GM12892 (cell line): ENCODE results near the gene FCER1G.
A peak's percentile ranks its signal among the peaks of the same experiment; 100 is the strongest.
"Not testable (repeated sequence)": the region's sequence is repeated elsewhere in the genome, so short reads cannot be mapped to it uniquely, and the experiment has no call there.

Experiments
- DNase-seq: peaks from one replicate; pipeline ENCODE4 v3.0.0; 2011; ENCODE audit not compliant: insufficient read length
- FAIRE-seq: peaks from 2 replicates; lab custom pipeline; 2011; peaks lifted over from hg19 to GRCh38; lab: Jason Lieb, UNC
- POLR2A ChIP-seq: IDR thresholded peaks from 2 replicates; pipeline ENCODE4 v1.6.1; 2011; ENCODE audit warnings: low read depth, low read length, control low read depth
- POLR2AphosphoS5 ChIP-seq: IDR thresholded peaks from 2 replicates; pipeline ENCODE4 v1.6.1; 2011; ENCODE audit warnings: low read depth, low read length, control low read depth
- TAF1 ChIP-seq: IDR thresholded peaks from 2 replicates; pipeline ENCODE4 v1.6.1; 2011; ENCODE audit warnings: low read depth, mild to moderate bottlenecking, control low read depth, low read length, borderline replicate concordance

Gene FCER1G

DNA sequence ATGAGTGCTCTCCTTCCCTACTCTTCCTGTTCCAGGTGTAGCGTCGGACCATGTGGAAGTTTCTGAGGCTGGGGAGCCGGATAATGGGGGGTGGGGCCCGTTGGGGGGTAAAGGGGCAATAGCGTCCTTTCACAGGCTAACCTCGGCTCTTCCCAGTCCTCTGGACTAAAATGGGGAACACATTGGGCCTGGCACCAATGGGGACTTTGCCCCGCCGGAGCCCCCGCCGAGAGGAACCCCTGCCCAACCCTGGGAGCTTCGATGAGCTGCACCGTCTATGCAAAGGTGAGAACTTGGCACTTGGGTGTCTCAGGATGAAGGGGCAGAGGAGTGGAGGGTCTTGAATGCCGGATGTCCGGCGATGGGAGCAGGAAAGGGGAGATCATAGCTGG, 11.2 kb downstream of the FCER1G start:
- TF ChIP-seq POLR2AphosphoS5 (no peak), POLR2A (no peak), TAF1 (no peak)
- FAIRE-seq (no peak), DNase-seq (no peak)

DNA sequence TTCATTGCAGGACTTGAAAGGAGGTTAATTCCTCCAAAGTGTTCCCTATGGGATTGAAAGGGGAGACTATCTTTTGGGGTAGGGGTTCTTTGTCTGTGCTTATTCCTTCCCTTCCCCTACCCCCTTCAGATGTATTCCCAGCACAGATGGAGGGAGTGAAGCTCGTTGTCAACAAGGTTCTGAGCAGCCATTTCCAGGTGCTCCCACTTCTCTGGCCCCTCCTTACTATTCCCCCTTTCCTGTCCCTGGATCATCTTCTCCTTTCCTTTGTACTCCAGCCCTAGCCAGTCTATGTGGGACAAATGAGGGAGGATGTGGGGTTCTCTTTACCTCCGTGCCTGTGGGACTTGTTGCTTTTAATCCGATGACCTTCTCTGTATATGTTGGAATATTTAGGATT, 11.7 kb downstream of the FCER1G start:
- TF ChIP-seq TAF1 (no peak), POLR2A (no peak)
- no peak for FAIRE-seq
- DNase-seq, result no peak

DNA sequence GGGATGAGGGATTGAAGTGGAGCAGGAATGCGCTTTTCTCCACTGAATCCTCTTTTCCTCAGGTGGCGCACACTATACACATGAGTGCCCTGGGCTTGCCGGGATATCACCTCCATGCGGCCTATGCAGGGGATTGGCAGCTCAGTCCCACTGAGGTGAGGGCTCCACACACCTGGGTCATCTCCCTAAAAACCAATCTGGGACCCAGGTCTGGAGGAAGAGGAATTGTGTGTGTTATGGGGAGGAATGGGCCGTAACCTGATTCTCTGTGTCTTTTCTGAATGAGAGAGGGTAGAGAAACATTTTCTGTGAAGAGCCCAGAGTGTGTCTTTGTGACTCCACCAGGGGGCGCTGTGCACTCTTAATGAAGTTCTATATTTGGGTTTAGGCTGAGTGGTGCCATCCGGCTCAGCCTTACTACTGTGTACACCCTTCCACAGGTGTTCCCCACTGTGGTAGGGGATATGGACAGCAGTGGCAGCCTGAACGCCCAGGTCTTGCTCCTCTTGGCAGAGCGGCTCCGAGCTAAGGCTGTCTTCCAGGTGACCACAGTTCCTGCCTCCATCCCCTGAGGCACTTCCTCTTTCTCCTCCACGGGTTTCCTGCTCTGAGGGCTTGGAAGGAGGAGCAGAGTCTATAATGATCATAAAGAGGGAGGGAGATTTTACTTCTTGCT, 12.2 kb downstream of the FCER1G start:
- no peak for TF ChIP-seq POLR2A
- TF ChIP-seq TAF1, result no peak
- TF ChIP-seq POLR2AphosphoS5, result no peak
- peak; percentile 53 for DNase-seq

DNA sequence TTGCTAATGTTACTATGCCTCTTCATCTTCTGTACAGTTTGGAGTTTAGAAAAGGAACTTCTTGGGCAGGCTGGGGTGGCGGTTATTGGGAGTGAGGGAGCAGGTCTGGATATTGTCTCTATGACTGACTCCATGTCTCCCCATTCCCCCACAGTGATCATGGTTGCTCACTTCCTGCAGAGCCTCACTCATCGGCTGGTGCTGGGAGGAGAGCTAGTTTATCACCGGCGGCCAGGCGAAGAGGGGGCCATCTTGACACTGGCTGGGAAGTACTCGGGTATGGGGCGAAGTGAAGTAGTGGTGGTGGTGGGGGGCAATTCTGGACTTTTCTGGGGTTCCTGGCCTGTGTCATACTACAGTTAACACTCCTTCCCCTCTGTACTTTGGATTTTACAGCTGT, 12.9 kb downstream of the FCER1G start:
- TF ChIP-seq TAF1 (no peak), POLR2A (no peak), POLR2AphosphoS5 (no peak)
- no peak for FAIRE-seq
- DNase-seq, result no peak

More for the DNA sequence above, 12.2 kb downstream of the FCER1G start:
- FAIRE-seq, result peak; percentile 88

DNA sequence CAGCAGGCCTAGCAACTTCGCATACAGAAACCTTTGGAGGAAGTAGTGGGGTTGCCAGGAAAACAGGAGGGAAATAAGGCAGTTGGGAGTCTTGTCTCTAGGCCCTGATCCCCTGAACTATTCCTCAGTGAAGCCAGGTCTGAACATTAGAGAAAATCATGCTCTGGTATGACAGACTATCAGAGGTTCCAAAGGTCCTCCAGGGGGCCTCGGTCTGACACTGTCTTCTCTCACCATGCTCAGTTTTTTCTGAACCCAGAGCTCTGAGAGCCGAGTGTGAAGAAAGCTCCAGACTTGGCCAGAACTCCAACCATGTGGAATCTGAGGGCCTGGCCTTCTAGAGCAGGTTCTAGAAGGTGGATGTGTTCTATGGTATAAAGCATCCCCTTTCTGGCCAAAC, 14.8 kb downstream of the FCER1G start:
- TF ChIP-seq POLR2AphosphoS5 (no peak), POLR2A (no peak)
- no peak for DNase-seq
- FAIRE-seq, result no peak

DNA sequence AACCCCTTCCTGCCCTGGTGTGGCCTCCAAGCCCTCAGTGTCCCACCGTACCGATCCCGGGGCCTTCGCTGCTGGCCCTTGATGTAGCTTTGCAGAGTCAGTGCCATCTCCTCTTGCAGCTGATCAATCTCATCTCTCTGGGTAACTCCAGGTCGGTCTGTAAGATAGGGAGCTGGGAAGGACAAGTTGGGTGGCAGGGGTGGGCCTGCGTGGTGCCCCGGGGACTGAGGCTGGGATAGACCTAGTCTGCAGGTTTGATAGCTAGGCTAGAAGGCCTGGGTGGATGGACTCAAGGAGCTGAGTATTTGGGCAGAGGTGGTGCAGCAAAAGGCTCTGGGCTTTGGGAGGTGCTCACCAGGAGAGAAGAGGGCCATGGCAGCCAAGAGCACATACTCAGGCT, 15.7 kb downstream of the FCER1G start:
- no peak for TF ChIP-seq POLR2AphosphoS5
- no peak for TF ChIP-seq TAF1
- no peak for TF ChIP-seq POLR2A
- no peak for FAIRE-seq
- no peak for DNase-seq

DNA sequence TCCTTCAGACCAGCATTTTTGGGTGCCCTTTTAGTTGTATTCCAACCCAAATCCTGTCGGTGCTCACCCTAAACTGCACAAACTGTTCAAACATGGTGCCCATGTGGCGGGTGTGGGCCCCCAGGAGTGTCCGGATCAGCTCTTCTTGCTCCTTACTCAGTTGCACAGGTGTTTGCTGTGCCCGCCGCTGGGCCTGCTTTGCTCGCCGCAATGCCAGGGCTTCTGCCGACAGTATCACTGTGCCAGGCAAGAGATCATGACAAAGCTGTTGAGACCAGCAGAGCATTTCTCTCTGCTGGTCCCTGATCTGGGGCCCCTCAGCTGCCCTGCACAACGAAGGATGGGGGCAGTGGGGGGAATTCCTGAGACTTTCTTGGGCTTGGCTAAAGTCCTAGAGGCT, 18.0 kb downstream of the FCER1G start:
- no peak for DNase-seq
- no peak for FAIRE-seq
- TF ChIP-seq POLR2A (no peak), TAF1 (no peak), POLR2AphosphoS5 (no peak)

DNA sequence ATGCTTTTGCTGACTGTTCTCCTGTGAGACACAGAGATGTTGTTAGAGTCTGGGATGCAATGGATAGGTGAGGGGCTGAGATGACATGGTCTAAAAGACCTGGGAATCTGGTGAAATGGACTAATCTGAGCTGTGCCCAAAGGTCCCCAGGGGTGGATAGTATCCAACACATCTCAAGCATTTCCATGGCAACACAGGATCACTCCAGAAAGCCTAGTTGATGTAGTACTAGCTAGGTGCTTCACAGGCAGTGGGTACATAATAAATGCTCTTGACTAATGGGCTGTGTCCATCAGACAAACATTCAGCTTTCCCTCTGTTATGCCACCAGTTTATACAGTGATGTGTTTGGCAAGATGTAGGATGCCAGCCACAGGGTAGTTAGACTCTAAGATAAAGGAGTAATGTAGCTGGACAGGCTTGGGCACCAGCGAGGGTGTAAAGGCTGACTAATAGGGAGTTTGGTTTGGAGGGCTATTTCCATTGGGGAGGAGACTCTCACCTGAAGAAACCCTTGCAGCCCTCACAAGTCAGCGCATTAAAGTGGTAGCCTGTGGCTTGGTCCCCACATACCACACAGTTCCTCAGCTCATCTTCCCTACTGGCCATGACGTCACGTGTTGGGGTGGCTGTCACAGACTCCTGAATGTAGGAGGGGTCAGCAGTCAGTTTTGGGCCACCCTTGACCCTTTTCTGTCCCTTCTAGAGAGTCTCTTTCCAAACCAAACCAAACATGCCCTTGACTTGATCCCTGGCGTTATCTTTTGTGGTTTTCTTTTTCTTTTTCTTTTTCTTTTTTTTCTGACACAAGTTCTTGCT, 21.1 kb downstream of the FCER1G start:
- no peak for FAIRE-seq
- DNase-seq, result no peak
- no peak for TF ChIP-seq POLR2A
- TF ChIP-seq POLR2AphosphoS5, result no peak
- TF ChIP-seq TAF1, result no peak

DNA sequence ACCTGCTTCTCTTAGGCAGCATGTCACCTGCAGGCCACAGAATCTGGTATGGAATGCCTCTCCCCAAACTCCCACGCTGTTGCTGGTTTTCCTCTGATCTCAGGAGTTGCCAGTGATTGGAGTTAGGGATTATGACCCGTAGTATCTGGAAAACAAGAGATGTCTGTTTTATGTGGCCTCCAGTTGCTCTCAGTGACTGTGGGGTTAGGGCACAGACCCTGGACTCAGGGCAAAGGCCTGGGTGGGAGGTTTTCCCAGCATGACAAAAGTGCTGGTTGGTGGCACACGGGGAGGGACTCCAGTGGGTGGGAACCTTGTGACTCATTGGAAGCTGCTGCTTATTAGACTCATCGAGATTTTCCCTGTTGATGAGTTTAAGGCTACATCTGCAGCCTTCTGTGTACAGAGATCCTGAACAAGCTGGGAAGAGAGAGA, 23.0 kb downstream of the FCER1G start, which contains the start of gene NR1I3:
TSS of gene NR1I3 (minus strand) at position 165 of the 435 bp plus-strand sequence. CDS start 1,638 bp downstream, outside the sequence.
- DNase-seq (no peak), FAIRE-seq (no peak)
- no peak for TF ChIP-seq POLR2A
- TF ChIP-seq TAF1, result no peak
- no peak for TF ChIP-seq POLR2AphosphoS5

DNA sequence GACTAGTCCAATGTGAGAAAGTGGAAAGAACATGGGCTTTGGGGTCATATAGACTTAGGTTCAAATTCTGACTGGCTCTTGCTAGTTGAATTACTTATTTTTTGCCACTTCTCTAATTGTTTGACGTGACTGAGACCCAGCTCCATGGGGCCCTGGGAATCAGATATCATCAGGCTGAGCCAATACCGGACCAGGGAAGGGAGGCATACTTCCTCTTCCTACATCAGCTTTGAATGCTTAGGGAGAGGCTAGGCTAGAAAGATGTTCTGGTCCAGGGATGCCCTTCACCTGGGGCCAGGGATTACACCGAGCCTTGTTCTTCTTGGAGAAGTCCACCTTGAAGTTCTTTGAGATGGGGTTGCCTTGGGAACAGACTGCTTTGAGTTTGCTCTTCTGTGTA, 26.6 kb downstream of the FCER1G start:
- DNase-seq (no peak), FAIRE-seq (no peak)
- TF ChIP-seq POLR2A (no peak), POLR2AphosphoS5 (no peak), TAF1 (no peak)

DNA sequence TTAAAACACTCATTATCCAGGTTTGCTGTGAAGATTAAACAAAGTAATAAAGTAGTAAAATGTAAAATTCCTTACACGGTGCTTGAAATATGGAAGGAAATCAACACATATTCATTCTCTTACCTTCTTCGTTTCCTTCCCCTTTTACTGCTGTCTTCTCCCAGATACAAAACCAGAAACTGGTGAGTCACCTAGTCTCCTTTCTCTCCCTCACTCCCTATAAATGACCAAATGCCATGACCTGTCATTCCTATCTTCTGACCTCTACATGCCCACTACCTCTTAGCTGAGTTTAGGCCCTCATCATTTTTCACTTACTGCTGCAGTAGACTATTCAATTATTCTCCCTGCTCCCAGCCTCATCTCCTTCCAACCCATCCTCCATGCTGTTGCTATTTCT, 27.2 kb downstream of the FCER1G start:
- no peak for FAIRE-seq
- DNase-seq, result no peak
- TF ChIP-seq POLR2AphosphoS5, result no peak
- TF ChIP-seq TAF1, result no peak
- no peak for TF ChIP-seq POLR2A

DNA sequence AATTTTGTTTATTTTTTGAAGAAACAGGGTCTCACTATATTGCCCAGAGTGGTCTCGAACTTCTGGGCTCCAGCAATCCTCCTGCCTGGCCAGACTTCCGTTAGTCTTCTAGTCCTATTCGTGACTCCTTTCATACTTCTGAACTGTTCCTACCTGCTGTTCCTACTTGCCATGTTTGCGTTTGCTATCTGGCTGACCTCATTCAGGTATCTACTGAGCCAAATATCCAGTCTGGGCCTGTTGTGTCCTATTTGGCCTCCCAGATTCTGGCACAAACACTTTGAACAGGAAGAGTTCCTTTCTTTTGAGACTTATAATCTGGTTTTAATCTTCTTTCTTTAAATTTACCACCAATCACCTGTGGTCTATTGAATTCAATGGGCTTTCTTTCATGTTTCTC, 29.8 kb downstream of the FCER1G start:
- FAIRE-seq, result no peak
- DNase-seq, result no peak
- TF ChIP-seq TAF1, result no peak
- no peak for TF ChIP-seq POLR2AphosphoS5
- no peak for TF ChIP-seq POLR2A

DNA sequence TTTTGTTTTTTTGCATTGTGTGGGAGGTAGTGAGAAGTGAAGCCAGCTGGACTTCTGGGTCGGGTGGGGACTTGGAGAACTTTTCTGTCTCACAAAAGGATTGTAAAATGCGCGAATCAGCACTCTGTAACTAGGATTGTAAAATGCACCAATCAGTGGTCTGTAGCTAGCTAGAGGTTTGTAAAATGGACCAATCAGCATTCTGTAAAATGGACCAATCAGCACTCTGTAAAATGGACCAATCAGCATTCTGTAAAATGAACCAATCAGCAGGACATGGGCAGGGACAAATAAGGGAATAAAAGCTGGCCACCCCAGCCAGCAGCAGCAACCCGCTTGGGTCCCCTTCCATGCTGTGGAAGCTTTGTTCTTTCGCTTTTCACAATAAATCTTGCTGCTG, 35.0 kb downstream of the FCER1G start:
- FAIRE-seq, DNase-seq: not testable (repeated sequence)
